OCI-LY7 (cell line): ENCODE data around the gene CTSL. TPM values are rescaled to one million over a fixed set of nuclear protein-coding genes. Genes with fewer than 3 reads are reported as not detected.

ENCODE experiments used
- BruUV-seq: library from RNA; stranded (reverse); fragments of 400-500 nt; replicated peaks from 2 replicates; lab custom pipeline; 2021; lab: Mats Ljungman, UMichigan
- CTCF ChIA-PET: fragments of 300-600 bp; sonication (Branson Sonifier 250); formaldehyde crosslinking; loops from one replicate; lab custom pipeline; 2022; ENCODE audit warnings: antibody characterized with exemption; ENCODE audit not compliant: unreplicated experiment; lab: Charles Lee
- POLR2A ChIA-PET: fragments of 300-600 bp; sonication (Branson Sonifier 250); formaldehyde crosslinking; loops from one replicate; lab custom pipeline; 2022; ENCODE audit warnings: antibody characterized with exemption; lab: Charles Lee
- DNase-seq: peaks from one replicate; pipeline ENCODE4 v3.0.0-alpha.2; 2015; ENCODE audit warnings: low spot score
- H2AFZ ChIP-seq: fragments of 200-600 bp; sonication (generic), shearing (Covaris generic); 2 replicates; pipeline ENCODE4 v1.6.1; 2014; ENCODE audit warnings: mild to moderate bottlenecking, antibody characterized with exemption, low read length, moderate library complexity
- H3K27ac ChIP-seq: fragments of 200-600 bp; sonication (generic); 2 replicates; pipeline ENCODE4 v1.5.1; 2014; ENCODE audit warnings: mixed run types, low read depth, mild to moderate bottlenecking, moderate library complexity, low read length, inconsistent platforms; ENCODE audit not compliant: poor library complexity, severe bottlenecking
- H3K36me3 ChIP-seq: fragments of 200-600 bp; sonication (generic); 2 replicates; pipeline ENCODE4 v1.6.1; 2014; ENCODE audit warnings: mild to moderate bottlenecking, antibody characterized with exemption, low read length, moderate library complexity, mixed read lengths; ENCODE audit not compliant: insufficient read depth
- H3K4me1 ChIP-seq: fragments of 200-600 bp; sonication (generic); 2 replicates; pipeline ENCODE4 v1.5.1; 2014; ENCODE audit warnings: mild to moderate bottlenecking, low read length; ENCODE audit not compliant: insufficient read depth, poor library complexity, severe bottlenecking
- H3K4me2 ChIP-seq: fragments of 200-600 bp; sonication (generic); 2 replicates; pipeline ENCODE4 v1.6.1; 2014; ENCODE audit warnings: mild to moderate bottlenecking, low read length
- H3K4me3 ChIP-seq: fragments of 200-600 bp; sonication (generic); 2 replicates; pipeline ENCODE4 v1.5.1; 2014; ENCODE audit warnings: mild to moderate bottlenecking, low read depth, low read length; ENCODE audit not compliant: poor library complexity, severe bottlenecking
- H3K79me2 ChIP-seq: fragments of 200-600 bp; sonication (generic); 2 replicates; pipeline ENCODE4 v1.6.1; 2016; ENCODE audit warnings: low read depth, mild to moderate bottlenecking, low read length, moderate library complexity, mixed read lengths; ENCODE audit not compliant: insufficient read depth
- H3K9me2 ChIP-seq: fragments of 200-600 bp; sonication (generic); 2 replicates; pipeline ENCODE4 v1.6.1; 2016; ENCODE audit warnings: mild to moderate bottlenecking, low read length, mixed read lengths; ENCODE audit not compliant: insufficient read depth
- H3K9me3 ChIP-seq: fragments of 200-600 bp; sonication (generic); 2 replicates; pipeline ENCODE4 v1.6.1; 2014; ENCODE audit warnings: mild to moderate bottlenecking, mixed run types, low read length, mixed read lengths
- H4K20me1 ChIP-seq: fragments of 200-600 bp; sonication (generic); 2 replicates; pipeline ENCODE4 v1.6.1; 2014; ENCODE audit warnings: mild to moderate bottlenecking, antibody characterized with exemption, low read length, moderate library complexity, mixed read lengths; ENCODE audit not compliant: insufficient read depth
- EZH2phosphoT487 ChIP-seq: fragments of 200-600 bp; sonication (generic); IDR thresholded peaks from 2 replicates; pipeline ENCODE4 v1.6.1; 2018; ENCODE audit warnings: low read depth, borderline replicate concordance, mild to moderate bottlenecking, mixed run types, antibody characterized with exemption, low read length, moderate library complexity, mixed read lengths
- intact Hi-C: fragments of 100-400 bp; cut with micrococcal nuclease; formaldehyde crosslinking; loops from one replicate; pipeline ENCODE4 v1.10.0; 2022; ENCODE audit not compliant: unreplicated experiment
- total RNA-seq, 2 experiments: library from RNA; depleted of rRNA in 1 of 2; stranded (reverse); fragments of >200 nt in 1 of 2; shearing (Covaris generic) in 1 of 2; gene quantifications; 2 replicates each; pipeline ENCODE4 v1.2.3, GENCODE V29; 2014 to 2022
- TF ChIP-seq, protein P1 (sequence below): fragments of 200-600 bp; sonication (generic); conservative IDR thresholded peaks from 2 replicates; pipeline ENCODE4 v1.5.1; 2014; ENCODE audit warnings: mild to moderate bottlenecking, antibody characterized with exemption, low read length, moderate library complexity, mixed read lengths

CTSL gene
- total RNA-seq, 2 experiments from 2014 or later, result not detected

DNA sequence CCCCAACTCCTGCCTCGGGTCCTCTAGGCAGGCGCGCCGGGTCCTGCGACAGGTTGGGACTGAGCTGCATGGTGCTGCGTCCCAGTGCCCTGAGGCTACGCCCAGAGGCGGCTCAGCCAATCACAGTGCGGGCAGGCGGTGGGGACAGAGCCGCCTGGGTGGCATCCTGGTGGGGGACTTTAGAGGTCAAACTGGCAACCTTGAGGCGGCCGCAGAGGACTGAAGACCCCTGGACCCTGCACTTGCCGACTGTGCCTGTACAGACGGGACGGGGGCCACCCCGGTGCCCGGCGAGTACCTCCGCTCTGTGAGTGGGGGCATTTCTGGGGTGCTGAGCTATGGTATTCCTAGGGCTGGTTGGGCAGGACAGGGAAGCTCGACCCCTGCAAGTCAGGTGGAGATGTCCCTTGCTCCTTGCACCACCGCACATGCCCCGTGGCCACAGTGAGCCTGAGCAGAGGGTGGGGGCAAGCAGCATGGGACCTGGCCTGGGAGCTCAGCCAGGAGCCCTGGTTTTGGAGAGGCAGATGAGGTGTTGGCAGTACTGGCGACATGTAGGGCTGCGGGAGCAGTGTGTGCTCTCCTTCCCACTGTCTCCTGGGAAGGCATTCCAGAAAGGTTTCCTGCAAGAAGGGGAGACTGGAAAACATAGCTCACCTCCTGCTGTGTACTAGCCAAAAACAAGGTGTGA, 45.5 kb downstream of the CTSL start:
- Histone ChIP-seq H3K27ac (no peak overlapping the region), H3K79me2 (no peaks in the 10 kb centered on the region), H3K9me3 (no peaks in the 10 kb centered on the region), H3K4me2 (no peak overlapping the region), H3K4me3 (no peak overlapping the region), H3K36me3 (no peaks in the 10 kb centered on the region), H4K20me1 (no peaks in the 10 kb centered on the region), H2AFZ (no peak overlapping the region), H3K9me2 (no peaks in the 10 kb centered on the region), H3K4me1 (no peaks in the 10 kb centered on the region)
- intact Hi-C loops, result no loop called here
- no TSS peak for BruUV-seq
- no peak for DNase-seq
- CTCF ChIA-PET, result no interaction called here
- POLR2A ChIA-PET, result no interaction called here
- TF ChIP-seq EZH2phosphoT487, result no peak

DNA sequence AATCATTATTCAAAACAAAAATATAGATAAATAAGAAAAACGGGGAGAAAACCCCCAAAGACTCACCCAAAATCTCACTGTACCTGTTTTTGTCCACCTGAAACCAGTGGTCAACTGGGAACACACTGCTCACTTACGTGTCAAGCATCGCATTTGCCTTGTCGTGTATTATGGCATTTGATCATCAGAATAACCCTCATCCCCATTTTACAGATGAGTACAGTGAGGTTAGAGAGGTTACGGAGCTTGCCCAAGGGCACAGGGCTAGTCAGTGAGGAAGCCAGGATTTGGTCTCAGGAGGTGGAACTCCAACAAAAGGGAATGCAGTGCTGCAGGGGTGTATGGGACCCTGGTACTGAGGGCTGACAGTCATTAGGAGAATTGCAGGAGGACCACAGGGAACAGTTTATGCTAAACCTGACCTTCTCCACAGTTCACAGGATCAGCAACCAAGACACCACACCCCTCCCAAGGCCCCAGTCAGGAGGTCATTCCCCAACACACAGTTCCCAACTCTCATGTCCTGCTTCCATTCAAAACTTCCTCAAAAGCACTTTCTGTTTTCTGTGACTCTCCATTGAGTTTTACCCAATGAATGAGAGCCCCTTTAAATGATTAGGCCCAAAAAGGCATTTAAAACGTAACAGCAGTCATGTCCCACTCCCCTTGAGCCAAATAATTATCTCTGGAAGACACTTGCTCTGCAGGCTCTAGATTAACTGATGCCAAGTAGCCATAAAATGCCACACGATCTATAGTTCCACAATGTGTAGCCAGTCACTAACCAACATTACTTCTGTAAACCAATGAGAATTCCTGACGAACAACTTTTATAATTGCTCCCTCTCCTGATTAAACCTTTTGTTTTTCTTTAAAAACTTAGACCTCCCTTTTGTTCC, 50.8 kb downstream of the CTSL start:
- TF ChIP-seq, protein P1, sequence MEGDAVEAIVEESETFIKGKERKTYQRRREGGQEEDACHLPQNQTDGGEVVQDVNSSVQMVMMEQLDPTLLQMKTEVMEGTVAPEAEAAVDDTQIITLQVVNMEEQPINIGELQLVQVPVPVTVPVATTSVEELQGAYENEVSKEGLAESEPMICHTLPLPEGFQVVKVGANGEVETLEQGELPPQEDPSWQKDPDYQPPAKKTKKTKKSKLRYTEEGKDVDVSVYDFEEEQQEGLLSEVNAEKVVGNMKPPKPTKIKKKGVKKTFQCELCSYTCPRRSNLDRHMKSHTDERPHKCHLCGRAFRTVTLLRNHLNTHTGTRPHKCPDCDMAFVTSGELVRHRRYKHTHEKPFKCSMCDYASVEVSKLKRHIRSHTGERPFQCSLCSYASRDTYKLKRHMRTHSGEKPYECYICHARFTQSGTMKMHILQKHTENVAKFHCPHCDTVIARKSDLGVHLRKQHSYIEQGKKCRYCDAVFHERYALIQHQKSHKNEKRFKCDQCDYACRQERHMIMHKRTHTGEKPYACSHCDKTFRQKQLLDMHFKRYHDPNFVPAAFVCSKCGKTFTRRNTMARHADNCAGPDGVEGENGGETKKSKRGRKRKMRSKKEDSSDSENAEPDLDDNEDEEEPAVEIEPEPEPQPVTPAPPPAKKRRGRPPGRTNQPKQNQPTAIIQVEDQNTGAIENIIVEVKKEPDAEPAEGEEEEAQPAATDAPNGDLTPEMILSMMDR, result no peak
- TF ChIP-seq EZH2phosphoT487, result no peak
- POLR2A ChIA-PET, result no interaction called here
- CTCF ChIA-PET, result no interaction called here

DNA sequence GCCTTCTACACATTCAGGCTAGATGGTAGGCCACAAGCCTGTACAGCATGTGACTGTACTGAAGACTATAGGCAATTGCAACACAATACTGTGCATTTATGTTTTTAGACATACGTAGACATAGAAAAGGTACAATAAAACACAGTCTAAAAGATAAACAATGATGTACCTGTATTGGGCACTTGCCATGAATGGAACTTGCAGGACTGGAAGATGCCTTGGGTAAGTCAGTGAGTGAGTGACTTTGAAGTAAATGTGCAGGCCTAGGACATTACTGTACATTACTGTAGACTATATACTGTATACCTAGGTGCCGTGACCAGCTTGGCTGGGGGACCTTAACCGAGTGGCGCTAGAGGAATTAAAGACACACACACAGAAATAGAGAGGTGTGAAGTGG, 53.1 kb downstream of the CTSL start:
- Histone ChIP-seq H3K36me3 (no peaks in the 10 kb centered on the region), H3K9me2 (no peaks in the 10 kb centered on the region), H3K9me3 (no peaks in the 10 kb centered on the region), H4K20me1 (no peaks in the 10 kb centered on the region), H3K79me2 (no peaks in the 10 kb centered on the region), H3K4me3 (no peak overlapping the region), H3K27ac (no peak overlapping the region), H3K4me1 (no peaks in the 10 kb centered on the region), H2AFZ (no peak overlapping the region), H3K4me2 (no peak overlapping the region)
- CTCF ChIA-PET, result no interaction called here
- TF ChIP-seq, protein P1, result no peak
- no peak for TF ChIP-seq EZH2phosphoT487
- no TSS peak for BruUV-seq
- intact Hi-C loops, result no loop called here
- POLR2A ChIA-PET, result no interaction called here
- DNase-seq, result no peak

More for the DNA sequence above, 50.8 kb downstream of the CTSL start:
- Histone ChIP-seq H3K79me2 (no peaks in the 10 kb centered on the region), H3K9me2 (no peaks in the 10 kb centered on the region), H3K4me1 (no peaks in the 10 kb centered on the region), H3K4me2 (no peak overlapping the region), H3K4me3 (no peak overlapping the region), H3K36me3 (no peaks in the 10 kb centered on the region), H4K20me1 (no peaks in the 10 kb centered on the region), H2AFZ (no peak overlapping the region), H3K27ac (no peak overlapping the region), H3K9me3 (no peaks in the 10 kb centered on the region)
- no peak for DNase-seq
- no TSS peak for BruUV-seq
- intact Hi-C loops, result no loop called here

Other genes with a start within 250 kb of the CTSL start
- 0.18 and 0.25 TPM in 2 replicates for gene DAPK1, start 228.3 kb upstream of the CTSL start, total RNA-seq (2014; rRNA removed; shearing (Covaris generic))
- gene DAPK1, start 228.3 kb upstream of the CTSL start, total RNA-seq (2022), result 2.8 and 3.5 TPM in 2 replicates
- not detected in 2 replicates for gene SPATA31E1, start 156.8 kb downstream of the CTSL start, total RNA-seq (2014; rRNA removed; shearing (Covaris generic))
- not detected in 2 replicates for gene SPATA31E1, start 156.8 kb downstream of the CTSL start, total RNA-seq (2022)
- gene SPATA31C1, start 191.8 kb downstream of the CTSL start, total RNA-seq (2014; rRNA removed; shearing (Covaris generic)), result not detected in 2 replicates
- gene SPATA31C1, start 191.8 kb downstream of the CTSL start, total RNA-seq (2022), result not detected in 2 replicates
- not detected in 2 replicates for gene CDK20, start 248.4 kb downstream of the CTSL start, total RNA-seq (2014; rRNA removed; shearing (Covaris generic))
- gene CDK20, start 248.4 kb downstream of the CTSL start, total RNA-seq (2022), result not detected in 2 replicates